ENCODE measurements around the gene FADS6.
"Not testable (repeated sequence)": the region's sequence is repeated elsewhere in the genome, so short reads cannot be mapped to it uniquely, and the experiment has no call there.

The FADS6 gene

DNA sequence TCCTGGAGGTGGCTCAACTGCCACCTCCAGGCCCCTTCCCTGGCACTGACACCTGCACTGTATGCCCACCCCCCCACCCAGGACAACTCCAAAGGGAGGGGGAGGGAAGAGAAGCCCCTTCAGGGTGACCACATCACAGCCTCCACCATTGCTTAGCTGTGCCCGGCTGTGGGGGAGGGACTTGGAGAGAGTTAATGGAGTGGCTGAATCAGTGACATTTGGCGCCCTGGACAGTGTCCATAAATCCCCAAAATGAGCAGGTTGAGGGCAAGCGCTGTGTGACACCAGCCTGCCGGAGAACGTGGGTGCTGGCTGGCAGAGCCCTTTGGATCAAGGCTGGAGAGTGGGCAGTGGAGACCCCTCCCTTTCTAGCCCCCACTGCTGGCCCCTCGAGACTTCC is 28.7 kb upstream of the FADS6 start:
- no peak for DNase-seq
- in situ Hi-C loops (cut with HindIII; ENCODE audit: low pct_ligation_motif_present, low pct_unique_long_range_greater_than_20kb, low sequenced_read_pairs): no loop called here

DNA sequence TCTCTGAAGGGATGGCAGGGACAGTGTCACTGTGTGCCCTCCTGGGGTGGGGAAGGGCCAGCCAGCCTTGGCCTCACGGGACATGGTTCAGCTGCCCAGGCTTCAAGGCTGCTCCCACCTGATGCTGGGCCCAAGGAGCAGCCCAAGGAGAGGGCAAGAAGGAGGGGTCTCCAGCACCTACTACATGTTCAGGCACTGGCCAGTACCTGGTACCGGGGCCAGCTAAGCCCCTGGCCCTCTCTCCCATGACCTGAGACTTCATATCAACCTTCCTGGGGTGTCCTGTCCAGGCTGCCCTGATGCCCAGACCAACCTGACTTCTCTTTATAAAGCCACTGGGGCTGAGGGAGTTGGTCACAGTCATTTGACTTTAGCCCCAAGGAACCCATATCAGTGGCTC is 28.3 kb upstream of the FADS6 start:
- DNase-seq: no peak
- in situ Hi-C loops (cut with HindIII; ENCODE audit: low pct_ligation_motif_present, low pct_unique_long_range_greater_than_20kb, low sequenced_read_pairs): no loop called here

DNA sequence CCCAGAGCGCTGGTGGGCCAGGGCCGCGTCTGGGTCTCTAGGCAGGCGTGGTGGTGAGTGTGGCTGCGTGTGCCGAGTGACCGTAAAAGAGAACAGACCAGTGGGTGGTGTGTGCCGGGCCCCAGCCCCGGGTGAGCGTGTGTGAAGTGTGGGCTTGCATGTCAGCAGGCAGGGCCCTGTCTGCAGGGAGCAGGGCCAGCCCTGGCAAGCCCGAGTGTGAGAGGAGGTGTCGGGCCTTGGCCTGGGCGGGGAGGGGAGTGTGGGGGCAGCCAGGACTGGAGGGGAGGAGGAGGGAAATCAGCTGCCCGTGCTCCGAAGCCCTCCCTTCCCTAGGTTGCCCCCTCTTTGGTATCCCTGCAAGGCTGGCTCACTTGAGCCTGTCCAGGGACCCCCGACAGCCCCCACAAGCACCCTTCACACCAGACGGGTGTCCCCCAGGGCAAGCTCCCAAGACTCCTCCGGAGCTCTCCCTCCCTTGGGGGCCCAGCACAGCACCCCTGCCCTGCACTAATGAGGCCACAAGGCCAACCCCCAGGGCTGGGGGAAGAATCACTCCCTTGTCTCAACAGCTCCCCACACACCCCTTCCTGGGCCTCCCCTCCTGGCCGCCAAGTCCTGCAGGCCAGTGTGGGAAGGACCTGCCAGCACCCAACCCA is 27.7 kb upstream of the FADS6 start:
- in situ Hi-C loops (cut with HindIII; ENCODE audit: low pct_ligation_motif_present, low pct_unique_long_range_greater_than_20kb, low sequenced_read_pairs): no loop called here
- DNase-seq: no peak

DNA sequence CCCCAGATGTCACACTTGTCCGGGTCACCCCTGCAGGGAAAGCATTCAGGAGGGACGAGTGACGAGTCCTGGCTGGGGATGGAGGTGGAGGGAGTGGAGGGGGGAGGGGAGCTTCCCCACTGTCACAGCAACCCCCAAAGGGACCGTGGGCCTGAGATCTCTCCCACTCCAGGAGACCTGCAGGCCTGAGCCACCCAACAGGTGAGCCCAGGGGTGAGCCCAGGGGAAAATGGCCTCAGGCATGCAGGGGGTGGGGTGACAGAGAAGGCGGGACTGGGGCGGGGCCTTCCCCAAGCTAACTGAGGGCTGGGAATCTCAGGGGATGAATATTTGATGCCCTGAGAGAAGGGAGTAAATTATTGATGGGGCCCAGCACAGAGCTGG is 27.2 kb upstream of the FADS6 start:
- in situ Hi-C loops (cut with HindIII; ENCODE audit: low pct_ligation_motif_present, low pct_unique_long_range_greater_than_20kb, low sequenced_read_pairs): no loop called here
- no peak for DNase-seq

DNA sequence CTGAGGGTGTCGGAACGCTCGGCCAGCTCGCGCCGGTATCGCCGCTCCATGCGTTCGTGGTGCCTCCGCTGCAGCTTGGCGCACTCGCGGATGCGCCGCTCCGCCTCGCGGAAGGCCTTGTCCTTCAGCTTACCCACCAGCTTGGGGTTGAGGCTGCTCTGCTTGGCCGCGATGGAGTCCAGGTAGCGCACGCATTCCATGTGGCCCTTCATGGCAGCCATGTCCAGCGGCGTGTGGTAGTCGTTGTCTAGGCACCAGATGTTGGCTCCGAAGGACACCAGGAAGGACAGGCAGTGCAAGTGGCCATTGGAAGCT is 26.8 kb upstream of the FADS6 start:
- in situ Hi-C loops (cut with HindIII; ENCODE audit: low pct_ligation_motif_present, low pct_unique_long_range_greater_than_20kb, low sequenced_read_pairs): no loop called here
- DNase-seq: no peak

DNA sequence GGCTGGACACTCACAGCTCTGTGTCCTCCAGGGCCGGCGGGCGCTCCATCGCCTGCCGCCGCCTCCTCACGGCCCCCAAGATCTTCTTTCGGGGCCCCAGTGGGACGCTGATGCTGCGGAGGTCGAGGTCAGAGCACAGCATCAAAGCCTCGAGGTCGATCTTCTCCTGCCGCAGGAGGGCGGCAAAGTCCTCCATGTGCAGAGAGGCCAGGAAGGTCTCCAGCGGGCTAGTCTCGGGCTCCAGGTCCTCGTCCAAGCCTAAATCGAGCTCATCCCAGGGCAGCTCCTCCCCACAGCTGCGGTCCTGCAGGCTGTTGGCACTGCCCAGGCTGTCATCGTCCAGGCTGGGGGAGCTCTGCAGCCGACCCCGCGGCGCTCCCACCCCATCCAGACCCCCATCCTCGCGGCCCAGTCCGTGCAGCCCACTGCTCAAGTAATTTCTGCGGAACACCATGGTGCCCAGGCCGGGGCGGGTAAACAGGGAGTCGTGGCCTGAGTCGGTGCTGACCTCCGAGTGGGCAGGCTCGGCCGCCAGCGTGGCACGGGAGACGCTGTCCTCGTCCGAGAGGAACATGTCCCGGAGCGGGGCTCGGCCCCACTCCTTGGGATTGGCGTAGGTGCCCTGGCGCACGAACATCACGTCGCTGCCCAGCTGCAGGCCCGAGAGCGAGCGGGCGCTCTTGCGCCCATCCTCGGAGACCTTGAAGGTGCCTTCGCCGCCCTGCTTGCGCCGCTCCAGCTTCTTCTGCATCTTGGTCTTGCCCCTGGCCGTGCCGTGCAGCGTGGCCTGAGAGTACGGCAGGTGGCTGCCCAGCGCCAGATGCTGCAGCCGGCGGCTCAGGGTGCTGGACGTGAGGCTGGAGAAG is 26.2 kb upstream of the FADS6 start:
- in situ Hi-C loops (cut with HindIII; ENCODE audit: low pct_ligation_motif_present, low pct_unique_long_range_greater_than_20kb, low sequenced_read_pairs): no loop called here
- no peak for DNase-seq

DNA sequence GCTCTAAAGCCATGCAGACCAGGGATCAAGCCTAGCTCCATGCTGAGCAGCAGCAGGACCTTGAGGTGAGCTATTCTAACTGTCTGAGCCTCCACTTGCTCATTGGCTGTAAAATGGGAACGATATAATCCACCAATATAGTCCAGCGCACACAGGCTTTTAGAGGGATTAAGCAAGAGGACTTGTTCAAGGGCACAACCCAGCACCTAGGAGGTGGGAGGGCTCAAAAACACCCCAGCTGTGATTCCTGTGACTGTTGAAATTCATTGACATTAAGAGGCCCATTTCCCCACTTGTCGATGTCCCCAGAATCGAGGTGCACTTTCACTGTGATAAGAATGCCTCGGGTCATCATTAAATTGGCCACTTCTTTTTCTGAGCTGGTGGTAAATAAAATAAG is 25.5 kb upstream of the FADS6 start:
- no peak for DNase-seq
- in situ Hi-C loops (cut with HindIII; ENCODE audit: low pct_ligation_motif_present, low pct_unique_long_range_greater_than_20kb, low sequenced_read_pairs): no loop called here

DNA sequence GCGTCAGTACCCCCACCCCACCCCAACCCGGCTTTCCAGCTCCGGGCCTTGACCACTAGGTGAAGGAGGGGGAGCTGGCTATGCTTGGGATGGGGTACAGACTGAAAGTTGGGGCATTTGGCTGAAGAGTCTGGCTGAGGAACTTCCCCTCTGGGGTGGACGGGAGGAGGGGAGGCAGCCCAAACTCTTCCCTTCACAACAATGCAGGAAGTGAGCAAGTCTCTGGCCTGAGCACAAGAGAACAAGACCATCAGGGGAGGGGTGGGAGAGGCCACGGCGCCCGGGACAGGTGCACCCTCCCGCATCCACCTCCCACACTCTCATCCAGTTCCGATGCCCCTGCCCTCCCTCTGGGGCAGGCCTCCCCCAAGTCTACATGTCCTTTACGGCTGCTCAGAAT is 24.0 kb upstream of the FADS6 start:
- no peak for DNase-seq
- in situ Hi-C loops (cut with HindIII; ENCODE audit: low pct_ligation_motif_present, low pct_unique_long_range_greater_than_20kb, low sequenced_read_pairs): no loop called here

DNA sequence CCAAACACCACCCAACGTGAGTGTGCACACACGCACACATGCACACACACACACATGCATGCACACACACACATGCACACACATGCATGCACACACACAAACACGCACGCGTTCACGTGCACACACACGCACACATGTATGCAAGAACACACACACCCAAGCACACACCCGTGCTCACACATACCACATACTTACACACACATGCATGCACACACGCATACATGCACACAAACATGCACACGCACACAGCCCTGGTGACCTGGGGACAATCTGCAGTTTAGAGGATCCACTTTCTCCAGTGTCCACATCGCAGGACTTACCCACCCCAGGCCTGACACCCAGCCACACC is 23.4 kb upstream of the FADS6 start:
- in situ Hi-C loops (cut with HindIII; ENCODE audit: low pct_ligation_motif_present, low pct_unique_long_range_greater_than_20kb, low sequenced_read_pairs): no loop called here

DNA sequence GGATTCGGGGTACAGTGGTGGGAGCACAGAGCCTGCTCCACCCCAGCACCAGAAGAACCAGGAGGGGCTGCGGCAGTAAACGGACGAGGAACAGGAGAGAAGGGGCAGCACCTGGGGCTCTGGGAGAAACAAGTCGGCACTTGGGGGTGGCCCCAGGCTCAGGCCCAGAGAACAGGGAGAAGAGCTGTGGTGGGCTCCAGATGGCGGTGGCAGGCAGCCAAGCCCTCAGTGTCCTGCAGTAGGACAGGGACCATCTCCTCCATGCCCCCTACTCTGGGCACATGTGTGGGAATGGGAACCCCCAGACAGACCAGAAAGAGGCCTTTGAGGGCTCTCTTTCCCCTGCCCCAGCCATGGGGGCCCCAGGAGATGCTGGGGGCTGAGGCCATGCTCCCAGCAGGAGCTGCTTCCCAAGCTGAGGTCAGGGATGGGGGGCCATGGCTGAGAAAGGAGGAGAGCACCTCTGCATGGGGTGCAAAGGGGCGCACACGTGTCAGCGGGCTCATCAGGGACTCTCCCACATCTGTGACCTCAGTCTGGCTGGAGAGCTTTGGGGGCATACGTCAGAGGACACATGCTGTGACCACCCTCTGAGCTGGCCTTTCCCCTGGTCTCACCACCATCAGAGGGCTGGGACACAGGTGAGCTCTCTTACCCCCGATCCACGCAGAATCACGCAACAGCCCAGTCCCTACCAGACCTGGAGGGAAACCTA is 22.9 kb upstream of the FADS6 start:
- DNase-seq: no peak
- in situ Hi-C loops (cut with HindIII; ENCODE audit: low pct_ligation_motif_present, low pct_unique_long_range_greater_than_20kb, low sequenced_read_pairs): no loop called here

More for the DNA sequence above, 23.4 kb upstream of the FADS6 start:
- DNase-seq: no peak

DNA sequence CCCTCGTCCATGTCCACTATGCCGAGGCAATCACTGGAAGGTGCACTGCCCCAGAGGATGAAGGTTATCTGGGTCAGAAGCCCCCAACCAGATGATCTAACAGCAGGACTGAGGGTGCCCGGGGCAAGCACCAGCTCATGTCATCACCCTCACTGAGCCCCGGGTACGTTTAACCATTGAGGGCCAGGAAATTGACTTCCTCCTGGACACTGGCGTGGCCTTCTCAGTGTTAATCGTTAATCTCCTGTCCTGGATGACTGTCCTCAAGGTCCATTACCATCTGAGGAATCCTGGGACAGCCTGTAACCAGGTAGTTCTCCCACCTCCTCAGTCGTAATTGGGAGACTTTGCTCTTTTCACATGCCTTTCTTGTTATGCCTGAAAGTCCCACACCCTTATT is 18.0 kb upstream of the FADS6 start:
- in situ Hi-C loops (cut with HindIII; ENCODE audit: low pct_ligation_motif_present, low pct_unique_long_range_greater_than_20kb, low sequenced_read_pairs); DNase-seq: not testable (repeated sequence)

DNA sequence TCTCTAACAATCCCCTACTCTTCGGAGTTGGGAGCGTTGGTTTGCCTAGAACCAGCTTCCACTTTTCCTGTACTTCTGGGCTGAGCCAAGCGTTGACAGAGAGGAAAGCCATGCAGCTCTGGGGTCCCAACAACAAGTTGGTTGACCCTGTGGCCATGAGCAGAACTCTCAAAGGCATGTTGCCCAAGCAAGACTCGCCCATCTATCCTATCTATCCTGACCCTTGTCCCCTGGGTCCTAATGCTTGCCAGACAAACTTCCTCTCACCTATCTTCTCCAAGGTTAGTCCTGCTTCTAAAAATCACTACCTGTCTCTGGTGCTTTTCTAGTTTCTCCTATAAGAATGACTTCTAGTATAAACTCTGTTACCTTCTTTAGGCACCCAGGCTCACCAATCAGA is 15.7 kb upstream of the FADS6 start:
- DNase-seq; in situ Hi-C loops (cut with HindIII; ENCODE audit: low pct_ligation_motif_present, low pct_unique_long_range_greater_than_20kb, low sequenced_read_pairs): not testable (repeated sequence)

DNA sequence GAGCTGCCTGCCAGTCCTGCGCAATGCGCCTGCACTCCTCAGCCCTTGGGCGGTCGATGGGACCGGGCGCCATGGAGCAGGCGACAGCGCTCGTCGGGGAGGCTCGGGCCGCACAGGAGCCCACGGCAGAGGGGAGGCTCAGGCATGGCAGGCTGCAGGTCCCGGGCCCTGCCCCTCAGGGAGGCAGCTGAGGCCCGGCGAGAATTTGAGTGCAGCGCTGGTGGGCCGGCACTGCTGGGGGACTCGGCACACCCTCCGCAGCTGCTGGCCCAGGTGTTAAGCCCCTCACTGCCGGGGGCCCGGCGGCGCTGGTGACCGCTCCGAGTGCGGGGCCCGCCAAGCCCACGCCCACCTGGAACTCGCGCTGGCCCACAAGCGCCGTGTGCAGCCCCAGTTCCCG is 13.6 kb upstream of the FADS6 start:
- in situ Hi-C loops (cut with HindIII; ENCODE audit: low pct_ligation_motif_present, low pct_unique_long_range_greater_than_20kb, low sequenced_read_pairs): no loop called here

DNA sequence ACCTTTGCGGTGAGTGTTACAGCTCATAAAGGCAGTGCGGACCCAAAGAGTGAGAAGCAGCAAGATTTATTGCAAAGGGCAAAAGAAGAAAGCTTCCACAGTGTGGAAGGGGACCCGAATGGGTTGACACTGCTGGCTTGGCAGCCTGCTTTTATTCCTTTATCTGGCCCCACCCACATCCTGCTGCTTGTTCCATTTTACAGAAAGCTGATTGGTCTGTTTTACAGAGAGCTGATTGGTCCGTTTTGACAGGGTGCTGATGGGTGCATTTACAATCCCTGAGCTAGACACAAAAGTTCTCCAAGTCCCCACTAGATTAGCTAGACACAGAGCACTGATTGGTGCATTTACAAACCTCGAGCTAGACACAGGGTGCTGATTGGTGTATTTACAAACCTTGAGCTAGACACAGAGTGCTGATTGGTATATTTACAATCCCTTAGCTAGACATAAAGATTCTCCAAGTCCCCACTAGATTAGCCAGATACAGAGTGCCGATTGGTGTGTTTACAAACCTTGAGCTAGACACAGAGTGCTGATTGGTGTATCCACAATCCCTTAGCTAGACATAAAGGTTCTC is 12.9 kb upstream of the FADS6 start:
- in situ Hi-C loops (cut with HindIII; ENCODE audit: low pct_ligation_motif_present, low pct_unique_long_range_greater_than_20kb, low sequenced_read_pairs); DNase-seq: not testable (repeated sequence)

More for the DNA sequence above, 13.6 kb upstream of the FADS6 start:
- DNase-seq: no peak

DNA sequence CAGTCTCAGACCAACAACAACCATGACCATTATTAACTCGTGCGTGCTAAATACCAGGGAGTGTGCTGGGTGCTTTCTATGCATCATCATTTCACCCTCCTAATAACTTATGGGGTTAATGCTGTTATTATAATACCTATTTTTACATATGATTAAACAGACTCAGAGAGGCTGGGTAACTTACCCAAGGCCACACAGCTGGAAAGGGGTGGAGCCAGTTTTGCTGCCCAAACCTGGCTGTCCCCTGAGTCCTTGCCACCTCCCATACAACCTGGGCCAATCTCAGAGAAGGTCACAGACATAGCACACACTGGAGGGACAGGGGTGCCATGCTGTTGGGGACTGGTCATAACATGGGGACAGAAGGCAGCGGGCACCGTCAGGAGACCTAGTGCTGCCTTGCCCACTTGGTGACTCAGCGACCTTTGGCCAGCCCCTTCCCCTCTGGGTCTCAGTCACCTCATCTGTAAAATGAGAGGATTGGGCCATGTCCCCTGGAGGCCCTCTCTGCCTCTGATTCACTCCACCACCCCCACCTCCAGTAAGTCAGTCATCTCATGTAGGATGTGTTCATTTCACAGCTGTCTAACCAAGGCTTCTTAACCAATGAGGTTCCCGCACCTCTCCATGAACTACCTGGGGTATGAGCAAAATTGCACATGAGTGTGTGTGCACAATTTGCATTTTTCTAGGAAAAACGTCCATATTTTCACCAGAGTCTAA is 11.4 kb upstream of the FADS6 start:
- DNase-seq: no peak
- in situ Hi-C loops (cut with HindIII; ENCODE audit: low pct_ligation_motif_present, low pct_unique_long_range_greater_than_20kb, low sequenced_read_pairs): no loop called here

DNA sequence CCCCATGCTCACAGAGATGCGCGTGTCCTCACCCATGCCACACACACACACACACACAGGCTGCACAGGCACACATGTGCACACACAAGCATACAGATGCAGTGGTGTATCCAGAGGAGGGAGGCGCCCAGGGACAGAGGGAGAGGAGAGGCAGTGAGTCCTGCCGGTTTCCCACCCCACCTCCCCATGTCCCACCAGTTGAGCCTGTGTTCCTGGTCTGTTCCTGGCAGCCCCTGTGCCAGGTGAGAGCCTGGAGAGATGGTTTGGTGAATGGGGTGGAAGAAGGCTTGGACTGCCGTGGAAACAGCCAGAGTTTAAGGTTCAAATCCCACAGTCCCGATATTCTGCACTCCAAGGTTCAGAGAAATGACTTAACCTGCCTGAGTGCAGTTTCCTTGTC is 10.2 kb upstream of the FADS6 start:
- no peak for DNase-seq
- in situ Hi-C loops (cut with HindIII; ENCODE audit: low pct_ligation_motif_present, low pct_unique_long_range_greater_than_20kb, low sequenced_read_pairs): no loop called here

DNA sequence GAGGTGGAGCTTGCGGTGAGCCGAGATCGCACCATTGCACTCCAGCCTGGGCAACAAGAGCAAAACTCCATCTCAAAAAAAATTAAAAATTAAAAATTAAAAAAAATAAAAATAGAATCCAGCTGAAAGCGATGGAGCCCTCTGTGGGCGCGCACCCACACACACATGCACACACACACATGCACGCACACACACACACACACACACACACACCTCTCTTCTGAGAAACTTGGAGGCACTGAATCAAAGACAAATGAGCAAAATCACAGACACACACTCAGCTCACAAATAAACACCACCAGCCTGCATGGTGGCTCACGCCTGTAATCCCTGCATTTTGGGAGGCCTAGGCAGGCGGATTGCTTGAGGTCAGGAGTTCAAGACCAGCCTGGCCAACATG is 9.6 kb upstream of the FADS6 start:
- DNase-seq: no peak
- in situ Hi-C loops (cut with HindIII; ENCODE audit: low pct_ligation_motif_present, low pct_unique_long_range_greater_than_20kb, low sequenced_read_pairs): no loop called here

DNA sequence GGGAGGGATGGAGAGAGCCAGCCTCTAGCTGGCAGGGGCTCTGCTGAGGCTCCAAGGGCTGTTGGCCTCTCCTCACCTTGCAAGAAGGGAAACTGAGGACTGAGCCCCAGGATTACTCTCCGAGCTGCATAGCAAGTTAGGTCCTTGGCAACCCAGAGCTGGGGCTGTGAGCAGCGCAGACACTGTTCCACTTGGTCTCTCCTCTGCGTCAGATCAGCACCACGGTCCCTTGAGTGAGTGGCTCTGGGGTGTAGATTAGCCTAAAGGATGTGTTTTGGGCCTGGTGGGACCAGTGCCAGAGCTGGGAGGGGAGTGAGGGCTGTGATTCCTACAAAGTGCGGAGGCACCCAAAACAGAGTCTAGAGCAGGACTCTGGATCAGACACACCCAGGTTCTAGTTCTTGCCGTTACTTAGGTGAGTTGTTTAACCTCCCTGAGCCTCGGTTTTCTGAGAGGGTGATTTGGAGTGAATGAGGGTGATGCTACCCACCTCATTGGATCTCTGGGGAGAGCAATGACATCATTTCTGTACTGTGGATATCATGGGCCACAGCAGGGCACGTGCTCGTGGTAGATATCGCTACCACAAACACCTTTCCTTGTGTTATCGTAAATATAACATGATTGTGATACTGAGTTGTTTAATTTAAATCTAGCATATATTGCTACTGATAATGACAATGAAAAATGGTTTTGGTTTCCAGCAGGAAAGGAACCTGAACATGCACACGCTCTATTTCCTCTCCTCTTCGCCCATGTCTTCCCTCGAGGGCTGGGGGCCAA is 8.1 kb upstream of the FADS6 start:
- in situ Hi-C loops (cut with HindIII; ENCODE audit: low pct_ligation_motif_present, low pct_unique_long_range_greater_than_20kb, low sequenced_read_pairs): no loop called here
- DNase-seq: no peak
